Measurements from ENCODE around the gene NT5C. TPM values are rescaled to one million over a fixed set of nuclear protein-coding genes. Genes with fewer than 3 reads are reported as not detected.

NT5C gene
- total RNA-seq, 1 donor from 2014 or later: 98.5 TPM

GRCh38 chr17:75152922-75153779, 21.6 kb upstream of the NT5C start:
- H3K27ac ChIP-seq: peak overlapping the region; percentile 30
- H3K36me3 ChIP-seq: peaks cover 0 to 3% of the 10 kb centered on the region in 2 donors
- TF ChIP-seq POLR2A (IDR thresholded peaks at IDR 0.05): no peak
- TF ChIP-seq CTCF (IDR thresholded peaks at IDR 0.05): no peak
- no peak for TF ChIP-seq POLR2AphosphoS5 (IDR thresholded peaks at IDR 0.05; ENCODE audit: insufficient read depth in 1 of 2, low read depth in 1 of 2)
- intact Hi-C loops (cut with DNase I): no loop called here
- H3K27me3 ChIP-seq: no peaks in the 10 kb centered on the region
- no peaks in the 10 kb centered on the region for H3K9me3 ChIP-seq
- peaks cover 28% of the 10 kb centered on the region for H3K4me1 ChIP-seq
- peak overlapping the region; percentile 85 to 94 for H3K4me3 ChIP-seq
- no peak for DNase-seq (ENCODE audit: extremely low spot score in 2 of 2)

- TF ChIP-seq CTCF (IDR thresholded peaks at IDR 0.05) (no peak), POLR2A (IDR thresholded peaks at IDR 0.05) (no peak), POLR2AphosphoS5 (IDR thresholded peaks at IDR 0.05; ENCODE audit: insufficient read depth in 1 of 2, low read depth in 1 of 2) (no peak)
- H3K4me3 ChIP-seq: peak overlapping the region in 1 of 2 donors; percentile 85
- intact Hi-C loops (cut with DNase I): no loop called here
- H3K9me3 ChIP-seq: no peaks in the 10 kb centered on the region
- H3K27me3 ChIP-seq: no peaks in the 10 kb centered on the region
- H3K36me3 ChIP-seq: peaks cover 0 to 9% of the 10 kb centered on the region in 2 donors
- no peak overlapping the region for H3K27ac ChIP-seq
- H3K4me1 ChIP-seq: peaks cover 28% of the 10 kb centered on the region
- no peak for DNase-seq (ENCODE audit: extremely low spot score in 2 of 2)
Observed at GRCh38 chr17:75152523-75152921, 21.0 kb upstream of the NT5C start.

- Histone ChIP-seq H3K27me3 (no peaks in the 10 kb centered on the region), H3K9me3 (no peaks in the 10 kb centered on the region), H3K4me3 (no peak overlapping the region), H3K4me1 (peaks cover 28% of the 10 kb centered on the region), H3K27ac (no peak overlapping the region), H3K36me3 (peaks cover 0 to 15% of the 10 kb centered on the region in 2 donors)
- no peak for DNase-seq (ENCODE audit: extremely low spot score in 2 of 2)
- intact Hi-C loops (cut with DNase I): no loop called here
- no peak for TF ChIP-seq CTCF (IDR thresholded peaks at IDR 0.05)
- TF ChIP-seq POLR2AphosphoS5 (IDR thresholded peaks at IDR 0.05; ENCODE audit: insufficient read depth in 1 of 2, low read depth in 1 of 2): no peak
Observed at GRCh38 chr17:75151930-75152329, 20.4 kb upstream of the NT5C start.

- Histone ChIP-seq H3K9me3 (no peaks in the 10 kb centered on the region), H3K27me3 (no peaks in the 10 kb centered on the region), H3K36me3 (peaks cover 0 to 45% of the 10 kb centered on the region in 2 donors), H3K4me1 (peaks cover 10% of the 10 kb centered on the region), H3K4me3 (no peak overlapping the region), H3K27ac (no peak overlapping the region)
- intact Hi-C loops (cut with DNase I): no loop called here
- no peak for TF ChIP-seq POLR2AphosphoS5 (IDR thresholded peaks at IDR 0.05; ENCODE audit: insufficient read depth in 1 of 2, low read depth in 1 of 2)
- no peak for TF ChIP-seq CTCF (IDR thresholded peaks at IDR 0.05)
- no peak for TF ChIP-seq POLR2A (IDR thresholded peaks at IDR 0.05)
- no peak for DNase-seq (ENCODE audit: extremely low spot score in 2 of 2)
Observed at GRCh38 chr17:75147878-75148546, 16.5 kb upstream of the NT5C start.

- H3K27ac ChIP-seq: no peak overlapping the region
- intact Hi-C loops (cut with DNase I): no loop called here
- peaks cover 0 to 45% of the 10 kb centered on the region in 2 donors for H3K36me3 ChIP-seq
- H3K27me3 ChIP-seq: no peaks in the 10 kb centered on the region
- H3K9me3 ChIP-seq: no peaks in the 10 kb centered on the region
- no peak for DNase-seq (ENCODE audit: extremely low spot score in 2 of 2)
- H3K4me3 ChIP-seq: no peak overlapping the region
- H3K4me1 ChIP-seq: no peaks in the 10 kb centered on the region
- TF ChIP-seq POLR2A (IDR thresholded peaks at IDR 0.05) (no peak), CTCF (IDR thresholded peaks at IDR 0.05) (no peak), POLR2AphosphoS5 (IDR thresholded peaks at IDR 0.05; ENCODE audit: insufficient read depth in 1 of 2, low read depth in 1 of 2) (no peak)
Observed at GRCh38 chr17:75146592-75146991, 15.1 kb upstream of the NT5C start.
